Measurements from ENCODE around the gene CBX5.

CBX5 gene

GRCh38 chr12:54270345-54270744 is 9.6 kb downstream of the CBX5 start:
- DNase-seq (ENCODE audit: insufficient read length, low spot score) (no peak), FAIRE-seq (no peak)
- no peak for TF ChIP-seq POLR2A (IDR thresholded peaks at IDR 0.05; ENCODE audit: low read depth, low read length)

GRCh38 chr12:54266852-54267251 is 13.1 kb downstream of the CBX5 start:
- FAIRE-seq = no peak
- no peak for DNase-seq (ENCODE audit: insufficient read length, low spot score)
- TF ChIP-seq POLR2A (IDR thresholded peaks at IDR 0.05; ENCODE audit: low read depth, low read length) = no peak

- no peak for TF ChIP-seq POLR2A (IDR thresholded peaks at IDR 0.05; ENCODE audit: low read depth, low read length)
- no peak for FAIRE-seq
- DNase-seq (ENCODE audit: insufficient read length, low spot score) = no peak
Measured at GRCh38 chr12:54265364-54265812, 14.5 kb downstream of the CBX5 start.

- no peak for FAIRE-seq
- no peak for TF ChIP-seq POLR2A (IDR thresholded peaks at IDR 0.05; ENCODE audit: low read depth, low read length)
- DNase-seq (ENCODE audit: insufficient read length, low spot score) = no peak
Measured at GRCh38 chr12:54262403-54262925, 17.5 kb downstream of the CBX5 start.

GRCh38 chr12:54261815-54262402 is 18.0 kb downstream of the CBX5 start:
- no peak for DNase-seq (ENCODE audit: insufficient read length, low spot score)
- no peak for TF ChIP-seq POLR2A (IDR thresholded peaks at IDR 0.05; ENCODE audit: low read depth, low read length)
- no peak for FAIRE-seq

- no peak for TF ChIP-seq POLR2A (IDR thresholded peaks at IDR 0.05; ENCODE audit: low read depth, low read length)
- FAIRE-seq (peak; percentile 84), DNase-seq (ENCODE audit: insufficient read length, low spot score) (peak; percentile 73)
Measured at GRCh38 chr12:54259194-54260011, 20.5 kb downstream of the CBX5 start.

GRCh38 chr12:54258201-54258681 is 21.7 kb downstream of the CBX5 start:
- no peak for DNase-seq (ENCODE audit: insufficient read length, low spot score)

GRCh38 chr12:54257332-54257731 is 22.6 kb downstream of the CBX5 start:
- DNase-seq (ENCODE audit: insufficient read length, low spot score) (no peak), FAIRE-seq (no peak)
- TF ChIP-seq POLR2A (IDR thresholded peaks at IDR 0.05; ENCODE audit: low read depth, low read length) = no peak

More at GRCh38 chr12:54258201-54258681, 21.7 kb downstream of the CBX5 start:
- no peak for TF ChIP-seq POLR2A (IDR thresholded peaks at IDR 0.05; ENCODE audit: low read depth, low read length)
- FAIRE-seq = peak; percentile 61

GRCh38 chr12:54253240-54253639 is 26.7 kb downstream of the CBX5 start:
- TF ChIP-seq POLR2A (IDR thresholded peaks at IDR 0.05; ENCODE audit: low read depth, low read length) = no peak
- FAIRE-seq (no peak), DNase-seq (ENCODE audit: insufficient read length, low spot score) (no peak)

GRCh38 chr12:54251667-54252284 is 28.1 kb downstream of the CBX5 start:
- DNase-seq (ENCODE audit: insufficient read length, low spot score) = peak; percentile 34
- FAIRE-seq = no peak
- no peak for TF ChIP-seq POLR2A (IDR thresholded peaks at IDR 0.05; ENCODE audit: low read depth, low read length)

- no peak for TF ChIP-seq POLR2A (IDR thresholded peaks at IDR 0.05; ENCODE audit: low read depth, low read length)
- FAIRE-seq (no peak), DNase-seq (ENCODE audit: insufficient read length, low spot score) (no peak)
Measured at GRCh38 chr12:54249489-54249888, 30.4 kb downstream of the CBX5 start.

GRCh38 chr12:54246011-54246641 is 33.8 kb downstream of the CBX5 start:
- TF ChIP-seq POLR2A (IDR thresholded peaks at IDR 0.05; ENCODE audit: low read depth, low read length) = no peak
- no peak for DNase-seq (ENCODE audit: insufficient read length, low spot score)
- no peak for FAIRE-seq

- FAIRE-seq = no peak
- no peak for DNase-seq (ENCODE audit: insufficient read length, low spot score)
- no peak for TF ChIP-seq POLR2A (IDR thresholded peaks at IDR 0.05; ENCODE audit: low read depth, low read length)
Measured at GRCh38 chr12:54240971-54241588, 38.8 kb downstream of the CBX5 start.

Data from H54 (cell line).